Hypothalamus (tissue), 51 donors: Measurements from ENCODE around the gene FKBP1B.
"Not testable (repeated sequence)": the region's sequence is repeated elsewhere in the genome, so short reads cannot be mapped to it uniquely, and the experiment has no call there.

Source experiments
- DNase-seq, 51 donors: peaks; one replicate each; lab custom pipeline; 2025; lab: John Stamatoyannopoulos, UW

The FKBP1B gene

DNA sequence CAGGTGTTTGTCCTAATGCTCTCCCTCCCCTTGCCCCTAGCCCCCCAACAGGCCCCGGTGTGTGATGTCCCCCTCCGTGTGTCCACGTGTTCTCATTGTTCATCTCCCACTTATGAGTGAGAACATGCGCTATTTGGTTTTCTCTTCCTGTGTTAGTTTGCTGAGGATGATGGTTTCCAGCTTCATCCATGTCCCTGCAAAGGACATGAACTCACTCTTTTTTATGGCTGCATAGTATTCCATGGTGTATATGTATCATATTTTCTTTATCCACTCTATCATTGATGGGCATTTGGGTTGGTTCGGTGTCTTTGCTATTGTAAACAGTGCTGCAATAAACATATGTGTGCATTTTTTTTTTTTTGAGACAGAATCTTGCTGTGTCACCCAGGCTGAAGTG, 43.7 kb downstream of the FKBP1B start:
- DNase-seq: not testable (repeated sequence)

- DNase-seq: not testable (repeated sequence)
Measured at GRCh38 chr2:24095171-24095677, 45.7 kb downstream of the FKBP1B start.

GRCh38 chr2:24100732-24101131, 51.2 kb downstream of the FKBP1B start:
- DNase-seq: not testable (repeated sequence)

- no peak for DNase-seq
Measured at GRCh38 chr2:24101992-24102391, 52.5 kb downstream of the FKBP1B start.

- DNase-seq: no peak
Measured at GRCh38 chr2:24102677-24103076, 53.1 kb downstream of the FKBP1B start.

GRCh38 chr2:24104110-24104650, 54.6 kb downstream of the FKBP1B start:
- no peak for DNase-seq

DNA sequence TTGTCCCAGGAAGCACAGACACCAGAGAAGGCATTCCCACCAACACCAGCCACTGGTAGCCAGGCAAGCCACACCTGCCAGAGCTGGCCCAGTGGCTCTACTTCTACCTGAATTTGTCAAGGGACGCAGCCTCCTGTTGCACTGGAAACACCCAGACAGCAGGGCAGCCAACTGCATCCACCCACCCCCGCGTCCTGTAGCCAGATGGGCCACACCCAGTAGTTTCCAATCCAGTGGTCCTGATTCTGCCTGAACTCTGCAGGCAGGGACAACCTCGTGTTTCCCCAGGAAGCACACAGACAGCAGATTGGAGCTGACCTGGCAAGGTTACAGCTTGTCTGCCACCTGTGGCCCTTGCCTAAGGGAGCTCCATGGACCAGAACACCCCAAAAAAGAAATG, 55.4 kb downstream of the FKBP1B start:
- no peak for DNase-seq

- no peak for DNase-seq
Measured at GRCh38 chr2:24105816-24106215, 56.3 kb downstream of the FKBP1B start.

DNA sequence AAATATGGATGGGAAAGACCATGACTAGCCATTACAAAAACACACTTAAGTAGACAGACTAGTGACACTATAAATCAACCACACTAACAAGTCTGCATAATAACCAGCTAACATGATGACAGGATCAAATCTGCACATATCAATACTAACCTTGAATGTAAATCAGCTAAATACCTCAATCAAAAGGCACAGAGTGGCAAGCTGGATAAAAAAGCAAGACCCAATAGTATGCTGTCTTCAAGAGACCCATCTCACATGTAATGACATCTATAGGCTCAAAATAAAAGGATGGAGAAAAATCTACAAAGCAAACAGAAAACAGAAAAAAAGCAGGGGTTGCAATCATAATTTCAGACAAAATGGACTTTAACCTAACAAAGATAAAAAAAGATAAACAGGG, 57.2 kb downstream of the FKBP1B start:
- DNase-seq: no peak

DNA sequence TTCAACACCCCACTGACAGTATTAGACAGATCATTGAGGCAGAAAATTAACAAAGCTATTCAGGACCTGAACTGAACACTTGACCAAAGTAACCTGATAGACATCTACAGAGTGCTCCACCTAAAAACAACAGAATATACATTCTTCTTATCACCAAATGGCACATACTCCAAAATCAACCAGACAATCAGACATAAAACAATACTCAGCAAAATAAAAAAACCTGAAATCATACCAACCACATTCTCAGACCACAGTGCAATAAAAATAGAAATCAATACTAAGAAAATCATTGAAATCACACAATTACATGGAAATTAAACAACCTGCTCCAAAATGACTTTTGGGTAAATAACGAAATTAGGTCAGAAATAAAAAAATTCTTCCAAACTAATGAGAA, 57.8 kb downstream of the FKBP1B start:
- DNase-seq: no peak

DNA sequence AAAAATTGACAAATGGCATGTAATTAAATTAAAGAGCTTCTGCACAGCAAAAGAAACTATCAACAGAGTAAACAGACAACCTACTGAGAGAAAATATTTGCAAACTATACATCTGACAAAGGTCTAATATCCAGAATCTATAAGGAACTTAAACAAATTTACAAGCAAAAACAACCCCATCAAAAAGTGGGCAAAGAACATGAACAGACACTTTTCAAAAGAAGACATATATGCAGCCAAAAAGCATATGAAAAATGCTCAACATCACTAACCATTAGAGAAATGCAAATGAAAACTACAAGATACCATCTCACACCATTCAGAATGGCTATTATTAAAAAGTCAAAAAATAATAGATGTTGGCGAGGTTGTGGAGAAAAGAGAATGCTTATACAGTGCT, 59.9 kb downstream of the FKBP1B start:
- DNase-seq: not testable (repeated sequence)

DNA sequence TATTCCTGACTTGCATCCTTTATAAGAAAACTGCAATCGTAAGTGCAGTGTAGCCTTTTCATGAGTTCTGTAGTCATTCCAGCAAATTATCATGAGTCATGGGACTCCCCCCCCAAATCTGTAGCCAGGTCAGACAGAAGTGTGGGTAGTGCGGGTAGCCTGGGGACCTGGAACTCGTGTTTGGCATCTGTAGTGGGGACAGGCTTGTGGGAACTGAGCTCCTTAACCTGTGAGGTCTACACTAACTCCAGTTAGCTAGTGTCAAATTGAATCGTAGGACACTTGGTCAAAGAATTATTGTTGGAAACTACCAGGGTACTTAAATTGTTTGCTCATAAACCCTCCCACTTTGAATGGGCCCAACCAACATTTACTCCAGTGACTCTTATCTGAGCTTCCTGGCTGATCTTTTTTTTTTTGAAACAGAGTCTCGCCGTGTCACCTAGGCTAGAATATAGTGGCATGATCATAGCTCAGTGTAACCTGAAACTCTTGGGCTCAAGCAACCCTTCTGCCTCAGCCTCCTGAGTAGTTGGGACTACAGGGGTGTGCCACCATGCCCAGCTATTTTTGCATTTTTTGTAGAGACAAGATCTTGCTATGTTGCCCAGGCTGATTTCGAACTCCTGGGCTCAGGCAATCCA, 61.2 kb downstream of the FKBP1B start:
- no peak for DNase-seq

DNA sequence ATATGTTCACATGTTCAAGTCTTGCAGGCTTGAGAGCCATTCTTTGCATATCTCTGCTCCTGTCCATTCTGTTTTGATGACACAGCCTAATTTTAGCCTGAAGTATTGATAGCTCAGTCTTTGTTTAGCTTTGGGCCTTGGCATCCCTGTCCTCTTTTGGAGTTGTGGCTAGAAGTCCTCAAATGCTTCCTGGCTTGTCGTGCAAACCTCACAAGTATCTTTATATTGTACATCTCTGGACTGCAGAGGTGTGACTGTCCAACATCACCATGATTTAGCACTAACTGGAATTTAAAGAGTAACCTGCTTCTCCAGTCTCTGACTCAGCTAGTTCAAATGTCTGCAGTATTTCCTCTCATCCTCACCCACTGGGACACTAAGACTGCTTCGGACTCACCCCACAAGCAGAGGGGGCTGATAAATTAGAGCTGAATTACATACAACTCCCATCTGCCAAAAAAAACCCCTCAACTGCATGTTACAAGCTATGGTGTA, 61.9 kb downstream of the FKBP1B start:
- no peak for DNase-seq
